Peyer's patch (tissue), 4 donors: ENCODE results near the gene C4orf36. TPM values are rescaled to one million over a fixed set of nuclear protein-coding genes. Genes with fewer than 3 reads are reported as not detected.

Experiments used
- DNase-seq, 3 donors: peaks; one replicate each; pipeline ENCODE4 v3.0.0-alpha.2; 2017 to 2019
- H3K27ac ChIP-seq, 4 donors: fragments of 200-600 bp; sonication (generic); one replicate each; pipeline ENCODE4 v1.5.1; 2016 to 2019
- H3K27me3 ChIP-seq, 2 donors: fragments of 200-600 bp; sonication (generic); one replicate each; pipeline ENCODE4 v1.5.1; 2019
- H3K36me3 ChIP-seq, 3 donors: fragments of 200-600 bp; sonication (generic); one replicate each; pipeline ENCODE4 v1.5.1; 2016 to 2019
- H3K4me1 ChIP-seq, 4 donors: fragments of 200-600 bp; sonication (generic); one replicate each; pipeline ENCODE4 v1.5.1; 2016 to 2019
- H3K4me3 ChIP-seq, 4 donors: fragments of 200-600 bp; sonication (generic); 1 replicate in 3 of 4; 2 replicates in 1 of 4; pipeline ENCODE4 v1.5.1; 2016 to 2019; ENCODE audit warnings: mild to moderate bottlenecking in 1 of 4
- H3K9me3 ChIP-seq, 4 donors: fragments of 200-600 bp; sonication (generic); one replicate each; pipeline ENCODE4 v1.5.1; 2016 to 2019; ENCODE audit warnings: mild to moderate bottlenecking in 1 of 4
- CTCF ChIP-seq, 6 experiments: fragments of 450-650 bp in 4 of 6; fragments of 200-600 bp in 2 of 6; sonication (generic) in 1 of 6; IDR thresholded peaks; one replicate each; pipeline ENCODE4 v1.5.1; 2017 to 2019; ENCODE audit warnings: antibody characterized with exemption in 6 of 6, mild to moderate bottlenecking in 3 of 6, moderate library complexity in 1 of 6
- POLR2A ChIP-seq, 2 donors: fragments of 450-650 bp; IDR thresholded peaks; one replicate each; pipeline ENCODE4 v1.5.1; 2017; ENCODE audit warnings: antibody characterized with exemption in 2 of 2, mild to moderate bottlenecking in 2 of 2, moderate library complexity in 2 of 2
- total RNA-seq, 4 donors: library from RNA; depleted of rRNA; stranded (reverse); fragments of >200 nt; gene quantifications; one replicate each; pipeline ENCODE4 v1.1.0, GENCODE V29; 2016

C4orf36 gene
- total RNA-seq: 1 to 10 TPM in 2 of 4 donors, not detected in 2; 1.7 to 6.6 TPM

GRCh38 chr4:86891762-86892635 is at the start of gene C4orf36:
Gene C4orf36 (minus strand): TSS chr4:86892422. CDS start chr4:86891520, 902 bp downstream.
- H3K9me3 ChIP-seq: no peaks in the 10 kb centered on the region
- H3K4me3 ChIP-seq: peak within 1 kb of the TSS; percentile 49 to 69 (median 56)
- peaks cover 0 to 12% (median 3%) of the 10 kb centered on the region in 4 donors for H3K4me1 ChIP-seq
- TF ChIP-seq CTCF (IDR thresholded peaks at IDR 0.05): no peak
- no peak for TF ChIP-seq POLR2A (IDR thresholded peaks at IDR 0.05)
- no peaks in the 10 kb centered on the region for H3K36me3 ChIP-seq
- peak within 1 kb of the TSS in 2 of 4 donors; percentile 16 to 21 for H3K27ac ChIP-seq
- H3K27me3 ChIP-seq: no peaks in the 10 kb centered on the region
- DNase-seq: peak; percentile 21 to 70 (median 62)

- Histone ChIP-seq H3K4me3 (no peak overlapping the region), H3K36me3 (no peaks in the 10 kb centered on the region), H3K4me1 (peaks cover 8 to 57% (median 22%) of the 10 kb centered on the region in 4 donors), H3K27ac (peak overlapping the region in 1 of 4 donors; percentile 95), H3K9me3 (no peaks in the 10 kb centered on the region), H3K27me3 (no peaks in the 10 kb centered on the region)
- DNase-seq: no peak
- TF ChIP-seq CTCF (IDR thresholded peaks at IDR 0.05) (no peak), POLR2A (IDR thresholded peaks at IDR 0.05) (no peak)
These were observed 48.8 kb upstream of the C4orf36 start for GRCh38 chr4:86940920-86941460.

- peaks cover 8 to 57% (median 22%) of the 10 kb centered on the region in 4 donors for H3K4me1 ChIP-seq
- H3K27ac ChIP-seq: peak overlapping the region; percentile 39 to 95 (median 45)
- no peaks in the 10 kb centered on the region for H3K36me3 ChIP-seq
- DNase-seq: peak in 2 of 3 donors; percentile 62 to 74
- no peaks in the 10 kb centered on the region for H3K9me3 ChIP-seq
- peak overlapping the region in 1 of 4 donors; percentile 6 for H3K4me3 ChIP-seq
- H3K27me3 ChIP-seq: no peaks in the 10 kb centered on the region
- TF ChIP-seq POLR2A (IDR thresholded peaks at IDR 0.05): no peak
These were observed 47.7 kb upstream of the C4orf36 start for GRCh38 chr4:86939729-86940575.

GRCh38 chr4:86938771-86939520 is 46.7 kb upstream of the C4orf36 start:
- DNase-seq: no peak
- TF ChIP-seq CTCF (IDR thresholded peaks at IDR 0.05) (no peak), POLR2A (IDR thresholded peaks at IDR 0.05) (no peak)
- Histone ChIP-seq H3K27ac (peak overlapping the region; percentile 39 to 95 (median 45)), H3K9me3 (no peaks in the 10 kb centered on the region), H3K36me3 (no peaks in the 10 kb centered on the region), H3K4me1 (peaks cover 8 to 57% (median 23%) of the 10 kb centered on the region in 4 donors), H3K4me3 (peak overlapping the region in 1 of 4 donors; percentile 15), H3K27me3 (no peaks in the 10 kb centered on the region)

GRCh38 chr4:86935853-86936733 is 43.9 kb upstream of the C4orf36 start:
- peak overlapping the region; percentile 95 to 98 (median 96) for H3K27ac ChIP-seq

More at GRCh38 chr4:86935853-86936733, 43.9 kb upstream of the C4orf36 start:
- no peaks in the 10 kb centered on the region for H3K27me3 ChIP-seq
- no peaks in the 10 kb centered on the region for H3K9me3 ChIP-seq
- peak in 1 of 2 donors; percentile 41 for TF ChIP-seq POLR2A (IDR thresholded peaks at IDR 0.05)
- peak in 1 of 6 experiments; percentile 13 for TF ChIP-seq CTCF (IDR thresholded peaks at IDR 0.05)
- no peaks in the 10 kb centered on the region for H3K36me3 ChIP-seq
- peak; percentile 75 to 91 (median 82) for DNase-seq
- peak overlapping the region; percentile 79 to 95 (median 90) for H3K4me3 ChIP-seq
- peaks cover 8 to 37% (median 21%) of the 10 kb centered on the region in 4 donors for H3K4me1 ChIP-seq
